ENCODE measurements around the gene PRODH.
"Not testable (repeated sequence)": the region's sequence is repeated elsewhere in the genome, so short reads cannot be mapped to it uniquely, and the experiment has no call there.

PRODH gene

GRCh38 chr22:18896037-18896657, 39.9 kb downstream of the PRODH start:
- DNase-seq: not testable (repeated sequence)

GRCh38 chr22:18893775-18894174, 42.3 kb downstream of the PRODH start:
- DNase-seq: not testable (repeated sequence)

GRCh38 chr22:18890510-18891192, 45.4 kb downstream of the PRODH start:
- not testable (repeated sequence) for DNase-seq

- DNase-seq: no peak
These were observed 48.0 kb downstream of the PRODH start for GRCh38 chr22:18888115-18888514.

GRCh38 chr22:18884465-18884864, 51.6 kb downstream of the PRODH start:
- DNase-seq: not testable (repeated sequence)

GRCh38 chr22:18881260-18881659, 54.8 kb downstream of the PRODH start:
- not testable (repeated sequence) for DNase-seq

Measured in NCI-H1105 (cell line).